Activated CD4-positive, CD25-positive, alpha-beta regulatory T cell (primary cell): ENCODE measurements around the gene WDR13.
"Not testable (repeated sequence)": the region's sequence is repeated elsewhere in the genome, so short reads cannot be mapped to it uniquely, and the experiment has no call there.

Source experiments
- DNase-seq, 4 experiments: peaks; one replicate each; lab custom pipeline; 2025; lab: John Stamatoyannopoulos, UW

The WDR13 gene

GRCh38 chrX:48595929-48596328 is 1.4 kb upstream of the WDR13 start:
- DNase-seq: no peak

- DNase-seq: no peak
These were observed 1.3 kb downstream of the WDR13 start for GRCh38 chrX:48598614-48599013.

DNA sequence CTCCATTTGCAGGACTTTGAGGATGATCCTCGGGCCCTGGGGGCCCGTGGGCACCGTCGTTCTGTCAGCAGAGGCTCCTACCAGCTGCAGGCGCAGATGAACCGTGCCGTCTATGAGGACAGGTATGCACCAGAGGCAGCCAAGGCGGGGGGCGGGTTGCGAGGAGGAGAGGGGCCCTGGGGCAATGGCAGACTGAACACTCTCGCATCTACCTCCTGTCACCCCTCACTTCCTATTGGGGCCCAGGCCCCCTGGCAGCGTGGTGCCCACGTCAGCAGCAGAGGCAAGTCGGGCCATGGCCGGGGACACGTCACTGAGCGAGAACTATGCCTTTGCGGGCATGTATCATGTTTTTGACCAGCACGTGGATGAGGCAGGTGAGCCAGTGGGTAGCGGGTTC is 2.0 kb downstream of the WDR13 start:
- DNase-seq: no peak

DNA sequence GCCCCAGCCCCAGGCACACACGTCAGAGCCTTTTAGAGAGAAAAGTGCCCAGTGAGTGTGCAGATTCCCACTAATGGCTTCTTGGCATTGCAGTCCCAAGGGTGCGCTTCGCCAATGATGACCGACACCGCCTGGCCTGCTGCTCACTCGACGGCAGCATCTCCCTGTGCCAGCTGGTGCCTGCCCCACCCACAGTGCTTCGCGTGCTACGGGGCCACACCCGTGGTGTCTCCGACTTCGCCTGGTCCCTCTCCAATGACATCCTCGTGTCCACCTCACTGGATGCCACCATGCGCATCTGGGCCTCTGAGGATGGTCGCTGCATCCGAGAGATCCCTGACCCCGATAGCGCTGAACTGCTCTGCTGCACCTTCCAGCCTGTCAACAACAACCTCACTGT is 2.9 kb downstream of the WDR13 start:
- DNase-seq: no peak

DNA sequence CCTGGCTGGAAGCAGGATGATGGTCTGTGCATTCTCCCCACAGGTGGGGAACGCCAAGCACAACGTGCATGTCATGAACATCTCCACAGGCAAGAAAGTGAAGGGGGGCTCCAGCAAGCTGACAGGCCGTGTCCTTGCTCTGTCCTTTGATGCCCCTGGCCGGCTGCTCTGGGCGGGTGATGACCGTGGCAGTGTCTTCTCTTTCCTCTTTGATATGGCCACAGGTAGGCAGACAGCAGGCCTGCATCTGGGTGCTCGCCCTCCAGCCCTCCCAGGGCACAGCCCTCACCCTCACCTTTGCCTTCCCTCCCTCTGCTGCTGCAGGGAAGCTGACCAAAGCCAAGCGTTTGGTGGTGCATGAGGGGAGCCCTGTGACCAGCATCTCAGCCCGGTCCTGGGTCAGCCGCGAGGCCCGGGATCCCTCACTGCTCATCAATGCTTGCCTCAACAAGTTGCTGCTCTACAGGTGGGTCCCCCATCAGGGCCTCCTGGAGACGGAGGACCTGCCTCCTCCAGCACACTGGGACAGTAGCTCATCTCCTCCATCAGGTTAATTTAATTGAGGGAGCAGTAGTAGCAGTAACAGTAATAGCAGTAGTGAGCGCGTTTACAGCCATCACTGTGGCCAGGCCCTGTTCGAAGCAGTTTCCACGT is 4.6 kb downstream of the WDR13 start:
- no peak for DNase-seq

DNA sequence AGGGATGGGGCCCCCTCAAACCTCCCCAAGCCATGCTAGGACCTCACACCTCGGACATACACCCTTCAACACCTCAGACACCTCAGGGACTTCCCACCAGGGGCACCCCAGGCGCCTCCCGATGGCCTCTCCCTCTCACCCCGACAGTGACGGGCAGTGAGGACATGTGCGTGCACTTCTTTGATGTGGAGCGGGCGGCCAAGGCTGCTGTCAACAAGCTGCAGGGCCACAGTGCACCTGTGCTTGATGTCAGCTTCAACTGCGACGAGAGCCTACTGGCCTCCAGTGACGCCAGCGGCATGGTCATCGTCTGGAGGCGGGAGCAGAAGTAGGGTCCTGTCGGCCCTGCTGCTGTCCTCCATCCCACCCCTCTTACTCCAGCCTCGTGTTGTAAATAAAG is 7.4 kb downstream of the WDR13 start:
- DNase-seq: no peak

DNA sequence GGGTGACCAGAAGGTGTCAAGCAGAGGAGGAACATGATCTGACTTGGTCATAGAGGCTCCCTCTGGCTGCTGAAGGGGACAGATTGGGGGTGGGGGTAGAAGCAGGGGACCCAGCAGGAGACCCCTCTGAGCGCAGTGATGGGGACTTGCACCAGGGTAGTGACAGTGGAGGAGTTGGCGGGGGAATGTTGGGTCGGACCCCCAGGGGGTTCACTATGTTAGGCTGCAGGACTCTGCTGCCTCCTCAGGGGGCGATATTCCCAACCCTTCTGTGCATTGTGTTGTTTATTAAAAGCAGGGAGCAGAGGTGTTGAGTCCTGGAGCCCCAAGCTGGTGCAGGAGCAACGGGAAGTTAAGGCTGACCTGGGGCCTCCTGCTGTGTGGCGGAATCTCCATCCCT is 8.8 kb downstream of the WDR13 start:
- no peak for DNase-seq

GRCh38 chrX:48611703-48612102 is 14.4 kb downstream of the WDR13 start:
- no peak for DNase-seq

DNA sequence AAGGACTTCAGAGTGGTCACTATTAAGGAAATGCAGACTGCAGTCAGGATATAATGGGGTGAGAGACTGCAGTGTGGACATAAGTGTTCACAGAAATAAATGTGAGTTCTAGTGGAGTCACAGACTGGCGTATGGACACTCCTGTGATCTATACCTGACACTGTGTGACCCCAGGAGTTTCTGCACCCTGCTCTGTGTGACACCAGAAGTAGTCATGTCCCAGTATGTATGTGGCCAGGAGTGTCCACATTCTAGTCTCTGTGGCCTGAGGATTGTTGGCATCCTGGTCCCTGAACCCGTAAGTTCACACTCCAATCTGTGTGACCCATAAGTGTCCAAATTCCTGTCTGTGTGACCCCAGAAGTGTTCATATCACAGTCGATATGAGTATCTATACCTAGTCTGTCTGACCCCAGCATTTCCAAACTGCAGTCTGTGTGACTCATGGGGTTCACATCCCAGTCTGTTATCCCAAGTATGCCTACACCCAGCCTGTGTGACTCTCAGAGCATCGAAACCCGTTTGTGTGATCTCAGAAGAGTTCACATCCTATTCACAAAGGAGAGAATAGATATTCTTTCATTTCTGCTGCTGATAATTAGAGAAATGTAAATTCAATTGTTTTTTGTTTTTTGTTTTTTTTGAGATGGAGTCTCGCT is 16.3 kb downstream of the WDR13 start:
- DNase-seq: no peak

GRCh38 chrX:48616576-48616975 is 19.3 kb downstream of the WDR13 start:
- DNase-seq: no peak

DNA sequence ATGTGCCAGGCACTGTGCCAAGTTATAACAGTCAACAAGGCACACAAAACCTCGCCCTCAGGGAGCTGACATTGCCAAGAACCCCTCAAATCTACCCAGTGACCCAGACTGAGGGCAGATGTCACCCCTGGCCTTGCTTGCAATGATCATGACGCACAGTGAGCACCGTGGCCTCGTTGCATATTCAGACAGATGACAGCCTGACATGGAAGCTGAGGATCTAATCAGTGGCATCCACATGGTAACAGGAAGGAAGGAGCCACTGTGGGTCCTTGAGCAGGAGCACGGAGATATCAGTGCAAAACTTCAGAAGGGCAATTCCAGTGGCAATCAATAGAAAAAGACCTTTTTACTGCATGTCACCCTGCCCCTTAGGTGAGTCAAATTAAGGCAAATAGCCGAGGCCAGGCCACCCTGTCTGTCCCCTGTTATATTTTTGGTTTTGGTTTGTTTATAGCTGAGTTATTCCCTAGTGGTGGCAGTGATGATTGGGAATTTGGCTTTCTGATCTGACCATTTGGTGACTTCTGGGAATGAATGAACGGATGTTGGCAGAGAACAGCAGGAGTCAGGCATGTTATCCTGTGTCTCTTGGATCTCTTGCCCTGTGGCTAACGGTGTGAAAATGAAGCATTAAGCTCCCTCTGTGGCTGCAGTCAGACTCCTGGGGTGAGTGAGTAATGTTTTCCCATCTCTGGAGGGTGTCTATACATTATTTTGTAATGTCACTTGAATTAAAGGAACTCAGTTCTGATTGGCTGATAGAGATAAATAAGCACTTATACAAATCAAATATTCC is 20.4 kb downstream of the WDR13 start:
- no peak for DNase-seq

DNA sequence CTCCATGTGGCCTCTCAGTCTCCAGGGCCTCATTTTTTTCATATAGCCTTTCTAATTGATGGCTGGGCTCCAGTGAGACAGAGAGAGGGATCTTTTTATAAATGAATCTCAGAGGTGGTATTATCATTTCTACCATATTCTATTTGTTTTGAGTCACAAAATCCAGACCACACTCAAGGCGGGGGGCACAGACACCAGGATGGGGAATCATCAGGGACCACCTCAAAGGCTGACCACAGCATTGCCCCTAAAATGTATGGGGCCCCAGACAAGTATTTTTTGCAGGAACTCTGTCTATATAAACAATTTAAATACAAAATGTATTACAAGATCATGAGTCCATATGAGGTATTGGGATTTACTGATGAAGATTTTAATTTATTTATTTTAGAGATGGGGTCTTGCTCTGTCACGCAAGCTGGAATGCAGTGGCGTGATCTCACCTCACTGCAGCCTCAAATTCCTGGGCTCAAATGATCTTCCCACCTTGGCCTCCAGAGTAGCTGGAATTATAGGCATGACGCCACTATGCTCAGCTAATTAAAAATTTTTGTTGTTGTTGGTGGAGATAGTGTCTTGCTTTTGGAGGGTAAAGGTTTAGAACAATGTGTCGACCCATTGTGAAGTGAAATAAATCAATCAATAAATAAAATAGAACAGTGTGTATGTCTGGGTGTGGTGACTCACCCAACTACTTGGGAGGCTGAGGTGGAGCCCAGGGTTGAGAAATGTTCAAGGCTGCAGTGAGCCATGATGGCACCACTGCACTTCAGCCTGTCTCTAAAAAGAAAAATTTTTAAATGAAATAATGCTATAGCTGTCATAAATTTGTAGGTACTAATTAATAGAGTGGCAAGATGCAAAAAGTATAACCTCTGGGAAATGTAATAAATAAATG is 29.4 kb downstream of the WDR13 start:
- no peak for DNase-seq

- peak in 3 of 4 experiments; percentile 3 to 12 (median 6) for DNase-seq
These were observed 34.2 kb downstream of the WDR13 start for GRCh38 chrX:48631376-48632090.

DNA sequence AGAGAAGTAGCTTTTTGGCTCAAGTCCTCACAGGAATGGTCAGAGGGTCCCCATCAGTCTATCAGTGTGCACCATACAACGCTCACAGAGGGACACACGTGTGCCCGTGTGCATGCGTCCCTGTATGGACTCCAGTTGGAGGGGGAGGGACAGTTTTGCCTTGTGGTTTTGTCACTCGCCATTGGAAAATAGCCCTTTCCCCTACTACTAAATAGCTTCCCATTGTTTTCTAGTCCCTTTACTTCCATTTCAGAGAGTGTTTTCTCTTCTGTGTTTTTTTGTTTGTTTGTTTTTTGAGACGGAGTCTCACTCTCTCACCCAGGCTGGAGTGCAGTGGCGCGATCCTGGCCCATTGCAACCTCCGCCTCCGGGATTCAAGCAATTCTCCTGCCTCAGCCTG is 34.9 kb downstream of the WDR13 start:
- no peak for DNase-seq

DNA sequence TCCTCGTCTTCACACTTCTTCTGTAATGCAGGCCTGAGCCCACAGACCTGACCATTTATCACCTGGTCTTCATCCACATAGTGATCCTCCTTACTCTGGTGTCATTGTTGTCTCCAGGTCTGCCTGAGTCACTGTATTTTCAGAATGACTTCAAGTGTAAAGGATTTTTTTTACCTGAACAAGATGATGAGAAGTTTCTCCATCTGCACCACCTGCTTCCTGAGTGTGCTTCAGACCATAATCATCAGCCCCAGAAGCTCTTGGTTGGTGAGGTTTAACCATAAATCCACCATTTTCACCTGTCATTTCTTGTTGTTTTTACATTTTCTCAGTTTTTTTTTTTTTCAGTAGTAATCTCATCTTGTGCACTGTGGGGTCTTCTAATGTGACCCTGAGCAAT is 39.0 kb downstream of the WDR13 start:
- no peak for DNase-seq

DNA sequence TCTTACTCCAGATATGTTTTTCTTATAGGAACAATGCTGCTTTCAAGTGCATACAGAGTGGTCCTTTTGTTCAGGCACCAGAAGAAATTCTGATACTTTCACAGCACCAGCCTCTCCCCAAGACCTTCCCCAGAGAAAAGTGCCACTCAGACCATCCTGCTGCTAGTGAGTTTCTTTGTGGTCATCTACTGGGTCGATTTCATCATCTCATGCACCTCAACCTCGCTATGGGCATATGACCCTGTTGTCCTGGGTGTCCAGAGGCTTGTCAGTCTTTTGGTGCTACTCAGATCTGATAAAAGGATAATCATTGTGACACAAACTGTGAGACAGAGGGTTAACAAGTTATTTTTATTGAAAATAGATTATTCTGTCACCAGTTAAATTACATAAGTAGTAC is 39.5 kb downstream of the WDR13 start:
- DNase-seq: no peak

DNA sequence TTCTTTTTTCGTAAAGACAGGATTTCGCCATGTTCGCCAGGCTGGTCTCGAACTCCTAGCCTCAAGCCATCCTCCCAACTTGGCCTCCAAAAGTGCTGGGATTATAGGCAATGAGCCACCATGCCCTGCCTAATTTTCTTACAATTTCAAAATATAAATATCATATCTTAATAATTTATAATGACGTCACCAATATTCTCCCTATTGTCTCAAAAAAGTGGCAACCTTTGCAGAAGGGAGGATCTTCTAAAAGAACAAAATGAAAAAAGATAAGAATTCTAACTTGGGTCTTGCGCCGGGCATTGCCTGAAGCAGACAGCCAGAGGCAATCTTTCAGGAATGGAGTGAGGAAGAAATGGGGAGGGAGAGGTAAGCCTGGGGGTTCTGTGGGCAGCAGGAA is 48.4 kb downstream of the WDR13 start:
- DNase-seq: no peak

DNA sequence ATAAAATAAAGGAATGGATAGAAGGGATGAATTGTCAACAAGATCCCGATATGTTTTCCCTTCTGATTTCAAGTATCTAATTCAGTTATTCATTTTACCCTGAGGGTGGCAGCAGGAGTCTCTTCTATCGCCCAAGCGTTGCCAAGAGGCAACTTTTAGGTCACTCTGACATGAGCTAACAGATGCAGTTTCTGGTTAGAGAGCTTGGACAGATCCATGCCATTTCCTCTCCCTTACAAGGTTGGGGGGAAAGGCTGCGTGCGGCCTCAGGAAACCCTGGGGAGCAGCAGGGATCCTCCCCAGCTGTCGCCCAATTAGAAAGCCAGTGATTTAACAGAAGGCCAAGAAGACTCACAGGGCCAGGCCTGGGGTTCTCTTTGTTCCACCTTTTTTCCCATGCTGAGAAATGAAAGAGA is 51.1 kb downstream of the WDR13 start:
- DNase-seq: no peak

DNA sequence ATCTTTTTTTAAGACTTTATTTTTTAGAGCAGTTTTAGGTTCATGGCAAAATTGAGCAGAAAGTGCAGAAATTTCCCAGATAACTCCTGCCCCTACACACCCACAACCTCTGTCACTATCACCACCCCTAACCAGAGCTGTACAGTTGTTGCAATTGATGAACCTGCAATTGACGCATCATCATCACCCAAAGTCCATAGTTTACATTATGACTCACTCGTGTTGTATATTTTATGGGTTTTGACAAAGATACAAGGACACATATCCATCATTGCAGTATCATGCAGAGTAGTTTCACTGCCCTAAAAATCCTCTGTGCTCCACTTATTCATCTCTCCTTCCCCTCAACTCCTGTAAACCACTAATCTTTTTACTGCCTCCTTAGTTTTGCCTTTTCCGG is 51.8 kb downstream of the WDR13 start:
- DNase-seq: no peak

- DNase-seq: not testable (repeated sequence)
These were observed 54.8 kb downstream of the WDR13 start for GRCh38 chrX:48652055-48652579.

GRCh38 chrX:48654746-48655145 is 57.5 kb downstream of the WDR13 start:
- not testable (repeated sequence) for DNase-seq
